ENCODE data around the gene PHF12.
"Not testable (repeated sequence)": the region's sequence is repeated elsewhere in the genome, so short reads cannot be mapped to it uniquely, and the experiment has no call there.

Gene PHF12

DNA sequence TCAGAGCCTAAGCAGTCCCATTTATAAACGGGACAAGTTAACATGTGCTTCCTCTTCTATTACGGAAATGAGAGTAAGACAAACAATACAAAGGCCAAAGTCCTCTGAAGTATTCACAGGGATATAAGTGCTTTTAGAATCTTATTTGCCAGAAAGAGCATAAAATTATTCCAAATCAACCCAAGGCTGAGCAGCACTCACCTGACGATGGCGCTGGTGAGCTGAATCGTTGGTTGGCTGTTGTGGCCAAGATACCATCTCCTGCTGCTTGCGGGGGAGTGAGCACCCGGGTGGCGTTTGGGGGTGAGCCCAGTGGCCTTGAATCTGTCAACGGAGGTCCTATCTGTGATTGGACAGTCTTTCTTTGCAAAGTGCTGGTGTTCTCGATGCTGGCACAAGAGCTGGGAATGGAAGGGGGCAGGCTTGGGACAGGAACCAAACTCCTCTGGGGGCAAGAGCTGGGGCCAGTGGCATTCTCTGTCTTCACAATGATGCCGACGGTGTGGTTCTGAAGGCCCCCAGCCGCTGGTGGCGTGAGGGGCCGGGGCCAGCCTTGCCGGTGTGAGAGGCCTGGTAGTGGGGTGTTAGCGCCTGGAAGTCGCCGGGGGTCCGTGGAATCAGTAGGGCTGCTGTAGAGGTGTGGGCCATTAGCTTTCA, 38.9 kb downstream of the PHF12 start:
- ATAC-seq, result no peak
- H3K9me3 Mint-ChIP-seq, result no peaks in the 10 kb centered on the region
- H3K4me1 Mint-ChIP-seq, result no peaks in the 10 kb centered on the region
- no peaks in the 10 kb centered on the region for H3K27me3 Mint-ChIP-seq
- H3K27ac Mint-ChIP-seq, result peak overlapping the region; percentile 6
- H3K4me3 Mint-ChIP-seq, result no peak overlapping the region
- H3K36me3 Mint-ChIP-seq, result peaks cover 74% of the 10 kb centered on the region

DNA sequence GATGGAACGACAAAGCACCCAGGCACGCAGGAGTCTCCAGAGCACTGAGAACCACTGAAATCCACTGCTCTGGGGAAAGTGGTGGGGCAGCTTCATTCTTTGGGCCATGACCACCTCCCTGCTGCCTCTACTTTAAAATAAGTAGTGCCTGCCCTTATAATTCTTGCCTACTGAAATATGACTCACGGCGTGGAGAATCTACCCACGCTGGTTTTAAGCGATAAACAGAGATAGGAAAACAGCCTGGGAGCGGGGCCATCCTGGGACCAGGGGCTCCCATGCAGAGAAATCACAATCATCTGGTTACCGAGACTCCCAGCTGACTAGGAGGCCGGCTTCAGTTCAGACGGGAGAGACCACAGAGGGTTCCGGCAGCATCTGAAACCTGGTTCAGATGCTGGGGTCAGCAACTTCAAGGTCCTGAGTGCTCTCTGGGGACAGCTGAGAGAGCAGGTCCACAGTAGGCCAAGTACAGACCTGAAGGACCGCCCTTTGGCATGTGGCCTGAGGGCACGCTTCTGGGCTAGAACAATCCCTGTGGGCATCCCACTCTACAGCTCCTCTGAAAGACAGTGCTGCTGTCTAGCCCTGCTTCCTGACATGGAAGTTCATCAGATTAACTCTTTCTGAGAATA, 39.8 kb downstream of the PHF12 start:
- Mint-ChIP-seq H3K27me3 (no peaks in the 10 kb centered on the region), H3K4me1 (no peaks in the 10 kb centered on the region), H3K27ac (no peak overlapping the region), H3K36me3 (peaks cover 77% of the 10 kb centered on the region), H3K4me3 (no peak overlapping the region), H3K9me3 (no peaks in the 10 kb centered on the region)
- no peak for ATAC-seq

DNA sequence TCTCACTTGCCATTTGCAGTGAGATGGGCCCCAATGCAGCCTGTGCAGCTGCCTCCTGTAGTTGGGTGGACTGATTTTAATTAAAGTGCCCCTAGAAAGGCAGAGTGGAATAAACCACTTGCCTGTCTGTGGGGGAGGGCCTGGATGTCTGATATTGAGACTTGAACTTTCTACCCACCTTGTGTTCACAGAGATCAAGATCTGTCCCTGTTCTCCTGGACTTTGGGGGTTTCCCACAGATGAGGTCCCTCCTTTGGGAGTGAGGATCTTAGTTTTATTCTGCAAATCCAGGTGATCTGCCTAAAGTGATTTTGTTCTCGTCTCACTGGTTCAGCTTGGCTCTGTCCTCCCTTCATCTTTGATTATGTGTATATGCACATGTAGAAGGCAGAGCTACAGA, 40.8 kb downstream of the PHF12 start:
- no peaks in the 10 kb centered on the region for H3K4me1 Mint-ChIP-seq
- H3K27me3 Mint-ChIP-seq, result no peaks in the 10 kb centered on the region
- no peak overlapping the region for H3K27ac Mint-ChIP-seq
- no peaks in the 10 kb centered on the region for H3K9me3 Mint-ChIP-seq
- no peak for ATAC-seq
- H3K4me3 Mint-ChIP-seq, result no peak overlapping the region
- peaks cover 74% of the 10 kb centered on the region for H3K36me3 Mint-ChIP-seq

DNA sequence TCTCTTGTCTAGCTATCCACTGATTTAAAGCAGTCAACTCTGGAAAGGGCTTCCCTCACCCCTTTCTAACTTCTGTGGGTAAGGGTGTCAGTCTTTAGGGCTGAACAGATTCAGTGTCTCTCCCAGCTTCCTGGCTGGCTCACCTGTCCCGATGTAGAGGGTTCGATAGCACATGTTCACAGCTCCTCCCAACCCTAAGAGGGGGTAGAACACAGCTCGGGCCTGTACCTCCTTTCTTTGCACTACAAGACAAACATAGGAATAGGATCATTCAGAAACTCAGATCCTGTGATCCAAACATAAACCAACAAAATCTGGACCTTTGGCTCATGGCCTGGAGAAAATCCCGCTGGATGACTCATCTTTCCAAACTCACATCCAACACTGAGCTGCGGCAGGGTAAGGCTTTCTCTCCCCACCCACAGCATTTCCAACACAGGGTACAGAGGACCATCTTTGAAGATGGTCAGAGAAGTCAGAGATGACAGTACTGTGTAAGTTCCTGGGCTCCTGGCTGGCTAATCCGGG, 42.6 kb downstream of the PHF12 start:
- Mint-ChIP-seq H3K27ac (no peak overlapping the region), H3K36me3 (peaks cover 60% of the 10 kb centered on the region), H3K4me3 (no peak overlapping the region), H3K4me1 (peaks cover 18% of the 10 kb centered on the region), H3K9me3 (no peaks in the 10 kb centered on the region), H3K27me3 (no peaks in the 10 kb centered on the region)
- no peak for ATAC-seq

DNA sequence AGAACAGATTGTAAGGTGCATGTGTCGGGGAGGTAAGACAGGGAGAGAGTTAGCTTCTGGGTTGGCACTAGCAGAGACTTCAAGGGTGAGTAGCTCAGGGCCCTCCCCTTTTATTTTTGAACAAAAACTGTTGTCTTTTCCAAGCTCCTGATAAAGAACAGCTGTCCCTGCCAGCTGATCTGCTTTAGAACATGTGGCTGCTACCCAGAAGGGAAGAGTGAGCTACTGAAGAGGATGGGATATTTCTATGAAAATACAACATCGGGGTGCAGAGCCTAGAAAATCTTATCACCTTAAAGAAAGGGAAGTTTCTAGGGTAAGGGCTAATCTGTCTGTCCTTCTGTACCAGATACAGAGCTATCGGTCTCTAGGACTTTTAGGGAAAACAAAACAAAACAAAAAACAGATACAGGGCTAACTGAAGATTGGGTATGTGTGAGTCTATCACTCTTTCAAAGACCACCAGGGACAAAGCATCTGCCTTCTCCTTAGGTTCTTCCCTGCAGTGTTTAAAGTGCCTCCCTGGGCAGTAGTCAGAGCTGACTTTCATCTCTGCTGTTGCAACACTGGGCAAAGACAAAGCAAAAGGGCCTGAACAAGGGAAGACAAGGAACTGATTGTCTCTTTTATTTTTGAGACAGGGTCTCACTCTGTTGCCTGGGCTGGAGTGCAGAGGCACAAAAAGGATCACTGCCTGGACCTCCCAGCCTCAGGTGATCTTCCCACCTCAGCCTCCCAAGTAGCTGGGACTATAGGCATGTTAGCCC, 43.4 kb downstream of the PHF12 start:
- peaks cover 26% of the 10 kb centered on the region for H3K4me1 Mint-ChIP-seq
- H3K27ac Mint-ChIP-seq, result peak overlapping the region; percentile 82
- peaks cover 52% of the 10 kb centered on the region for H3K36me3 Mint-ChIP-seq
- no peak overlapping the region for H3K4me3 Mint-ChIP-seq
- no peak for ATAC-seq
- H3K9me3 Mint-ChIP-seq, result no peaks in the 10 kb centered on the region
- H3K27me3 Mint-ChIP-seq, result no peaks in the 10 kb centered on the region

DNA sequence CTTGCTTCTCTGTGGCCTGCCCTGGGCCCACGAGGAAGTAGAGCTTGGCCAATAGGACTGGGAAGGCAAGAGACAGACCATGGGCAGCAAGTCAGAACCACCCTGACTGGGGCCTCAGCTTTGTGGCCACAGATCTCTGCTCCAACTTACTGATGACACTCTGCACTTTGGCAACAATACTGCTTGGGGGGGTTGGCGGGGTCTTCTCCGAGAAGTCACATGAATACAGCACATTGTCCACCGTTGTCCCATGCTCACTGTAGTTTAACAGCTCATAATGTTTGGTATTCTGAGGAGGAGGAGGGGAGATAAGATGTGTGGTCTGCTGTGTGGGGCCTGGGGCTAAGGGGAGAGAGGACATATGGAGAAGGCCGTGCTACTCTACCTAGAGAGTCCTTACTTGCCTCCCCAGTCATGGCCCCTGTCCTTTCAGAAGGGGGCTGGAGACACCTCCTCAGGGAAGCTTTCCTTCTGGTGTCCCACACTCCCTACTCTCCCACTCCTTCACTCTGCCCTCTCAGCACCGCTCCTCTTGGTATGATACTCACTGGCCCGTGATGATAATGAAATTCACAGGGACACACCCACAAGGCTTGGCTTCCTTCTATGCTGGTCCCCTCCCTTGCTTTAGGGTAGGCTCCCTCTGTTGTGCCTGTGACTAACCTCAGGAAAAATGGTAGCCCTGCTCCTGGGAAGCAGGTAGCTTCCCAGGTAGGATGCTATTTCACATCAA, 44.4 kb downstream of the PHF12 start:
- Mint-ChIP-seq H3K27ac (peak overlapping the region; percentile 82), H3K4me1 (peaks cover 32% of the 10 kb centered on the region), H3K27me3 (no peaks in the 10 kb centered on the region), H3K9me3 (no peaks in the 10 kb centered on the region), H3K36me3 (peaks cover 46% of the 10 kb centered on the region), H3K4me3 (no peak overlapping the region)
- no peak for ATAC-seq

DNA sequence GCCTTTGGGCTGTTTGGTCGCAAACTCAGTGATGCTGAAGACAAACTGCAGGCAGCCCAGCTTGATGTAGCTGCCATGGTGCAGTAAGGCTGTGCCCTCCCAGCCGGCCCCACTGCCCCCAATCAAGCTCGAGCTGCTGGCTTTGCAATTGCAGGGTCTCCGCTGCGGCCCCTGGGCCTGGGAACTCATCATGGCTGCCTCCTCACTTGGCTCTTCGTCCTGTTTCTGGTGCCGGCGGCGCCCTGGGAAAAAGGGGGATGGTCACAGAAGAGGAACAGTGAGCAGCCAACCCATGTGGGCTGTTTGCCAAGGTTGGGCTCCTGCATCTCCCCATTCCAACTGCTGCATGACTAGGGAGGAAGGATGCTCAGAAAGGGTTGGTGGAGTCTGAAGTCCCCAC, 45.0 kb downstream of the PHF12 start:
- Mint-ChIP-seq H3K4me1 (peaks cover 38% of the 10 kb centered on the region), H3K4me3 (no peak overlapping the region), H3K27me3 (no peaks in the 10 kb centered on the region), H3K36me3 (peaks cover 50% of the 10 kb centered on the region), H3K27ac (peak overlapping the region; percentile 82), H3K9me3 (no peaks in the 10 kb centered on the region)
- ATAC-seq, result no peak

DNA sequence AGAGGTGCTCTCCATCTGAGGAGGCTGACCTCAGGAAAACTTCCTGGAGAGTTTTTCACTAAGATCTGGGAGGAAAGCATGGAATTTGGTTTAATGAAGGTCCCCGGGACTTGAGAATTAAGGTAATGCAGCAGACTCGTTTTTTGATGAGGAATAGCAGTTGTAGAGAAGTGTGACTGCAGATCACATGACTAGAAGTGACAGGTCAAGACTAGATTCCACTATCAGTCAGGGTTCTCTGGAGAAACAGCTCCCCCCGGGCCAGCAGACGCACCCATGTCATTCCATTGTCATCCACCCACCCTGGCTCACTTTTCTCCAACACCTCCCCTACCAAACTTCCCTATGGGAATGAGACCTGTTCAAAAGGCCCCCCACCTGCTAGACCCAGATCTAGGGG, 46.5 kb downstream of the PHF12 start:
- Mint-ChIP-seq H3K27me3 (no peaks in the 10 kb centered on the region), H3K4me1 (peaks cover 52% of the 10 kb centered on the region), H3K9me3 (no peaks in the 10 kb centered on the region), H3K4me3 (no peak overlapping the region), H3K27ac (no peak overlapping the region), H3K36me3 (peaks cover 46% of the 10 kb centered on the region)
- no peak for ATAC-seq

DNA sequence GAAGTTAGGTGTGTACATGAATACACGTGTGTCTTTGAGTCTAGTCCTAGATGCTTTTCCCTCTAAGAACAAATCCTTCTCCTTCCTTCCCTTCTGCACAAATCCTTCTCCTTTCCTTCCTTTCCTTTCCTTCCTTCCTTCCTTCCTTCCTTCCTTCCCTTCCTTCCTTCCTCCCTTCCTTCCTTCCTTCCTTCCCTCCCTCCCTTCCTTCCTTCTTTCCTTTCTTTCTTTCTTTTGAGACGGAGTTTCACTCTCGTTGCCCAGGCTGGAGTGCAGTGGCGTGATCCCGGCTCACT, 47.8 kb downstream of the PHF12 start:
- H3K36me3 Mint-ChIP-seq, result peaks cover 45% of the 10 kb centered on the region
- not testable (repeated sequence) for H3K27me3 Mint-ChIP-seq, H3K9me3 Mint-ChIP-seq, ATAC-seq
- peak overlapping the region; percentile 88 for H3K4me3 Mint-ChIP-seq
- H3K27ac Mint-ChIP-seq, result peak overlapping the region; percentile 96
- H3K4me1 Mint-ChIP-seq, result peaks cover 65% of the 10 kb centered on the region

DNA sequence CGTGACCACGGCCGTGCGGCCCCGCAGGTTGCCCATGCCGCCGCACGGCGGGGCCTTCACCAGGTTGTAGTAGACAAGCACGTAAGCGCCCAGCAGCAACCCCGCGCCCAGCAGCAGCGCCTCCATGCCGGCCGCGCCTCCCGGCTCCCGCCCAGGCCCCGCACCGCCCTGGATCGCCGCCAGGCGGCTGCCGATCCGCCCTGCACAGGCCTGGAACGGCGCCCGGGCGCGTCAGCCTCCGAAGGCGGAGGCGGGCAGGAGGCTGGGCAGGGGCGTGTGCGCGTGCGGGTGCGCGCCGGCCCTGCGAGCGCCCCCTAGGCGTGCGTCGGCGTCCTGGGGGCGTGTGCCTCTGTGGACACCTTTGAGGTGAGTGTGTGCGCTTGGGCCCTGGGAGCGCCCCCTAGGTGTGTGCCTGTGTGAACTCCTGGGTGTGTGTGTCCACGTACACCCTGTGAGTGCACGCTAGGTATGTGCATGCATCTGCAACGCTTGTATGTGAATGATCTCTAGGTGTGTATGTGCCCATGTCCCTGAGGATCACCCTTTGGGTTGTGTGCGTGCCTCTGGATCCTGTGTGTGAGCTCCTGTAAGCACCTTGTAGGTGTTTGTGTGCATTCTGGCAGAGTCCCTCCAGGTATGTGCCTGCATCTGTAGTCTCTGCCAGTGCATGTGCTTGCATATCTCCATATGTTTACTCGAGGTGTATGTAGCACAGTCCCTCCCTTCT, 48.3 kb downstream of the PHF12 start, which contains the start of gene DHRS13:
TSS of gene DHRS13 (minus strand) at position 261 of the 727 bp plus-strand sequence. CDS start at position 126, 135 bp downstream.
- Mint-ChIP-seq H3K9me3 (no peaks in the 10 kb centered on the region), H3K36me3 (peaks cover 44% of the 10 kb centered on the region), H3K4me1 (peaks cover 70% of the 10 kb centered on the region), H3K27me3 (no peaks in the 10 kb centered on the region), H3K27ac (peak within 1 kb of the TSS; percentile 96), H3K4me3 (peak within 1 kb of the TSS; percentile 88)
- ATAC-seq, result peak; percentile 95

DNA sequence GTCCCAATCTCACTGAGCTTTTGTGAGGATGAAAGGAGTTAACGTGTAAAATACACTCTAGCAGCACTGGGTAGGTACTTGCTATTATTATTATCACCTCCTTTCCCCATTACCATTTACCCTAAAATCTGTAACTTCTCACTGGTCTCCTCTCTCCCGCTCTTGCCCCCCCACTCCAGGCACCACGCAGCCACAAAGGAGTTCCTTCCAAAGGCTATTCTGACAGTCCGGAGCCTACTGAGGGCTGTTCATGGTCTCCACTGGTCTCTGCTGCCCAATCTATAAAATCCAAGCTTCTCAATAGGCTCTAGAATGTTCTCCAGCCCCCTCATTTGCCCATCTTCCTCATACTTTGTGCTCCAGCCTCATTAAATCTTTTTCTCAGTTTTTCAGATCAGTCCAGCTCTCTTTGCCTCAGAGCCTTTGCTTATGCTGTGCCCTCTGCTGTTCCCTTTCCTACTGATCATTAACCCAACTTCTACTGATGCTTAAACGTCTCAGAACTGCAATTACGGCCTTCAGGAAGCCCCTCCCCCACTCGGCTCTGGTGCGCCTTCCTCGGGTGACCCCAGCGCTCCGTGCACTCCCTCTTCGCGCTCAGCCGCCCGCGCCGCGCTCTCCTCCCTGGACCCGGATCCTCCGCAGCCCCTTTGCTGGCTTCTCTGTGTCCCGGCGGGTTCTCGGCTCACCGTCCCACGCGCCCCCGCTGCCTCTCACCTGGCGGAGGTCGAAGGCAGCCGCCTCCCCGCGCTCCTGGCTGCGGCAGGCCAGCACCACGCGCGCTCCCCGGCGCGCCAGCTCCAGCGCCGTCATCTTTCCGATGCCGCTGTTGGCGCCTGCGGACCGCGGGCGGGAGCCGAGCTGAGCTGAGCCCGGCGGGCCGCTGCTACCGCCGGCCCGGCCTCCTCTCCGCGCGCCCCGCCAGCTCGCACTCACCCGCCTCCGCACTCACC, 49.2 kb downstream of the PHF12 start:
- H3K4me3 Mint-ChIP-seq, result peak overlapping the region; percentile 88
- ATAC-seq, result peak; percentile 69
- peaks cover 36% of the 10 kb centered on the region for H3K36me3 Mint-ChIP-seq

DNA sequence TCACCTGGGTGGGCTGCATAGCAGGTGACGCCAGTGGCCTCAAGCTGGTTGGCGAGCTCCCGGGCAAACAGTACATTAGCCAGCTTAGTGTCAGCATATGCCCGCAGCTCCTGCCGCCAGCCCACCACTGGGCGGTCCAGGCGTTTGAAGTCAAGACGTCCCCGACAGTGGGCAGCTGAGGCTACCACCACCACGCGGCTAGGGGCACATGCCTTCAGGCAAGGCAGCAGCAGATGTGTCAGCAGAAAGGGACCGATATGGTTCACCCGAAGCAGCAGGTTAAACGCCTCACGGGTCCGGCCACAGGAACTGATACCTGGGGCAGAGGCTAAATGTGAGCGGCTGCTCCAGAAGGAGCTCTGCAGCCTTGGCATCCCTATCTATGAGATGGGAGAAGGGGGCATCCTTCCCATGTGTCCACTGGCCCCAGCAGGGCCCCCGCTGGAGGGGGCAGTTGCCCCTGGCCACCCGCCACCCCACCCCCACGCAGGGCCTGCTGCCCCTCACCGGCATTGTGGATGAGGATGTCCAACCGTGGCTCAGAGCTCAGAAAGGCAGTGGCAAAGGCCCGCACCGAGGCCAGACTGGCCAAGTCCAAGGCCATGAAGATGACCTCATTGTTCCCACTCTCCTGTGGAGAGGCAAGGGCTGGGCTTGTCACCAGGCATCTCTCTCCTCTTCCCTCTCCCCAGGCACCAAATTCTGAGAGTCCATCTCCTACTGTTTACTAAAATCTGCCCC, 50.2 kb downstream of the PHF12 start:
- no peak for ATAC-seq
- Mint-ChIP-seq H3K27me3 (no peaks in the 10 kb centered on the region), H3K9me3 (no peaks in the 10 kb centered on the region), H3K4me3 (peak overlapping the region; percentile 88), H3K4me1 (peaks cover 83% of the 10 kb centered on the region), H3K36me3 (peaks cover 27% of the 10 kb centered on the region), H3K27ac (peak overlapping the region; percentile 96)

More for the DNA sequence above, 49.2 kb downstream of the PHF12 start:
- peaks cover 74% of the 10 kb centered on the region for H3K4me1 Mint-ChIP-seq
- H3K27ac Mint-ChIP-seq, result peak overlapping the region; percentile 96
- H3K9me3 Mint-ChIP-seq, result no peaks in the 10 kb centered on the region
- H3K27me3 Mint-ChIP-seq, result no peaks in the 10 kb centered on the region

DNA sequence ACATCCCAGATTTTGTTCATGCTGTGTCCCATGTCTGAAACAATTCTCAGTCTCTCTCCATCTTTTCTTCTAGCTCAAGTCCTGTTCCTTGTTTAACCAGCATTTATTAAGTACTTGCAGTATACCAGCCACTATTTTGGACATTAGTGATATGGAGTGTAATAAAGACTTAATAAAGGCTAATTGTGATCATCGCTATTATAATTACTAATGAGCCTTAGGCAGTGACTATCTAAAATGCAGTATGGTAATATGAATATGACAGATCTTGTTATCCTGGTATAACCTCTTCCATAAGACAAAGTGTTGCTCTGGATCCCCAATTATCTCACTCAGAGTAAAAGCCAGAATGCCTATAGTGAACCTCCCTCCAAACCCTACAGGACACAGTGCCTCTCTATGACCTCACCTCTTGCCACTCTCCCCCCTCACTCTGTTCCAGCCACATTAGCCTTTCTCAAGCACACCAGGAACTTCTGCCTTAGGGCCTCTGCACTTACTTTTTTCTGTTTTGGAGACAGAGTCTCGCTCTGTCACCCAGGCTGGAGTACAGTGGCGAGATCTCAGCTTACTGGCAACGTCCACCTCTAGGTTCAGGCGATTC, 52.0 kb downstream of the PHF12 start:
- Mint-ChIP-seq H3K27ac (peak overlapping the region; percentile 96), H3K4me1 (peaks cover 80% of the 10 kb centered on the region), H3K36me3 (peaks cover 33% of the 10 kb centered on the region)

More for the DNA sequence above, 52.0 kb downstream of the PHF12 start:
- H3K9me3 Mint-ChIP-seq, result no peaks in the 10 kb centered on the region
- ATAC-seq, result no peak
- H3K4me3 Mint-ChIP-seq, result peak overlapping the region; percentile 10
- H3K27me3 Mint-ChIP-seq, result no peaks in the 10 kb centered on the region
